GM19395 (cell line): ENCODE results near the gene IQGAP3.
"Not testable (repeated sequence)": the region's sequence is repeated elsewhere in the genome, so short reads cannot be mapped to it uniquely, and the experiment has no call there.

Source experiments
- ATAC-seq: cut with Tn5 transposase; IDR thresholded peaks from one replicate; pipeline ENCODE4 v1.9.1; 2021; ENCODE audit warnings: mild to moderate bottlenecking, moderate library complexity; ENCODE audit not compliant: unreplicated experiment

Gene IQGAP3

GRCh38 chr1:156571261-156571852 is 1.0 kb downstream of the IQGAP3 start:
- no peak for ATAC-seq

- no peak for ATAC-seq
Measured at GRCh38 chr1:156566436-156566835, 5.9 kb downstream of the IQGAP3 start.

GRCh38 chr1:156565519-156565918 is 6.8 kb downstream of the IQGAP3 start:
- ATAC-seq: no peak

- ATAC-seq: no peak
Measured at GRCh38 chr1:156560585-156561163, 11.7 kb downstream of the IQGAP3 start.

- ATAC-seq: no peak
Measured at GRCh38 chr1:156559797-156560385, 12.5 kb downstream of the IQGAP3 start.

- ATAC-seq: no peak
Measured at GRCh38 chr1:156559086-156559796, 13.1 kb downstream of the IQGAP3 start.

GRCh38 chr1:156556354-156556753 is 16.0 kb downstream of the IQGAP3 start:
- no peak for ATAC-seq

- ATAC-seq: no peak
Measured at GRCh38 chr1:156555715-156556114, 16.6 kb downstream of the IQGAP3 start.

GRCh38 chr1:156554971-156555370 is 17.4 kb downstream of the IQGAP3 start:
- ATAC-seq: no peak

GRCh38 chr1:156553860-156554485 is 18.4 kb downstream of the IQGAP3 start:
- ATAC-seq: no peak

- not testable (repeated sequence) for ATAC-seq
Measured at GRCh38 chr1:156552937-156553336, 19.4 kb downstream of the IQGAP3 start.

- no peak for ATAC-seq
Measured at GRCh38 chr1:156552518-156552917, 19.8 kb downstream of the IQGAP3 start.

- no peak for ATAC-seq
Measured at GRCh38 chr1:156551869-156552268, 20.5 kb downstream of the IQGAP3 start.

GRCh38 chr1:156551066-156551643 is 21.2 kb downstream of the IQGAP3 start:
- ATAC-seq: no peak

- ATAC-seq: no peak
Measured at GRCh38 chr1:156550346-156550745, 22.0 kb downstream of the IQGAP3 start.

- no peak for ATAC-seq
Measured at GRCh38 chr1:156549831-156550230, 22.5 kb downstream of the IQGAP3 start.

- no peak for ATAC-seq
Measured at GRCh38 chr1:156549390-156549789, 23.0 kb downstream of the IQGAP3 start.

- ATAC-seq: no peak
Measured at GRCh38 chr1:156547982-156548381, 24.4 kb downstream of the IQGAP3 start.

- ATAC-seq: no peak
Measured at GRCh38 chr1:156547434-156547833, 24.9 kb downstream of the IQGAP3 start.

- no peak for ATAC-seq
Measured at GRCh38 chr1:156546267-156546666, 26.1 kb downstream of the IQGAP3 start.

GRCh38 chr1:156544592-156545102 is 27.7 kb downstream of the IQGAP3 start:
- no peak for ATAC-seq
